HG03432 (cell line): ENCODE data around the gene TIMM10B.

Source experiments
- ATAC-seq: cut with Tn5 transposase; IDR thresholded peaks from one replicate; pipeline ENCODE4 v1.9.1; 2021; ENCODE audit warnings: mild to moderate bottlenecking, moderate library complexity; ENCODE audit not compliant: unreplicated experiment

Gene TIMM10B, protein sequence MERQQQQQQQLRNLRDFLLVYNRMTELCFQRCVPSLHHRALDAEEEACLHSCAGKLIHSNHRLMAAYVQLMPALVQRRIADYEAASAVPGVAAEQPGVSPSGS

DNA sequence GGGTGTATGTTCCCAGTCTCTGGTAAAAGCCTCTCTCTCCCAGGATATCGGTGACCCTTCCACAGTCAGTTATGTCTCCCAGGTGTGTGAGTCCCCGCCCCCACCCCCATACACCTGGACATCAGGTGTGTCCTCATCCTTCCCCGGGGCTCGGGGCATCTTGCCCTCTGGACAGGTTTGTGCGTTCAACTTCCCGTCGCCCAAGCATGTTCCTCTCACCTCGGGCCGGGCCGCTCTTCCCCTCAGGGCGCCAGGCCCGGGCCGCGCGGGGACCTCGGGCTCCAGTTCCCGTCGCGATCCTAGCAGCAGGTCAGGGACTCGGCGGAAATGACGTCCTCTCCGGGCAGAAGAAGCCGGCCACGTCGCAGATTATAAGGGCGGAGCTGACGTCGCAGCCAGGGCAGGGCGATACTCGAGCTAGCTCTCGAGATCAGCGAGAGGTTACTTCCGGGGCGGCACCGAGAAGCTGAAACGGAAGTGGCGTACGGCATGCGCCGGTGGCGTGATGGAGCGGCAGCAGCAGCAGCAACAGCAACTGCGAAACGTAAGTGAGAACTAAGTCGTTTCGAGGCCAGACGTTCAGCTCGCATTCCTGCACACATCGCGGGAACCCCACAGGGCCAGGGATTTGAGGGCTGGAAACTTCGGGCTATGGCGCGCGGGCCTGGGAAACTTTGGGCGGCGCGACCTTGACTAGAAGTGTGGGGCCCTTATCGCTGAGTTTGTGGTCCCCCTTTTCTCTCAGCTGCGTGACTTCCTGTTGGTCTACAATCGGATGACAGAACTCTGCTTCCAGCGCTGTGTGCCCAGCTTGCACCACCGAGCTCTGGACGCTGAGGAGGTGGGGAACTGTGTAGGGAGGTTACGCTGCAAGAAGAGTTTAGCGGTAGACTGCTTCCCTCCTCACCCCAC lies at the start of gene TIMM10B, which contains the start of gene ARFIP2:
Gene TIMM10B, plus strand, starts transcription at position 490 of the 912 bp plus-strand sequence. Its CDS starts 16 bp downstream, at position 506.
Gene ARFIP2, minus strand, starts transcription at position 320 of the 912 bp plus-strand sequence. CDS start 910 bp downstream, outside the sequence.
- ATAC-seq, result peak; percentile 99

- no peak for ATAC-seq
Observed at GRCh38 chr11:6431861-6432260, 49.4 kb upstream of the TIMM10B start.

DNA sequence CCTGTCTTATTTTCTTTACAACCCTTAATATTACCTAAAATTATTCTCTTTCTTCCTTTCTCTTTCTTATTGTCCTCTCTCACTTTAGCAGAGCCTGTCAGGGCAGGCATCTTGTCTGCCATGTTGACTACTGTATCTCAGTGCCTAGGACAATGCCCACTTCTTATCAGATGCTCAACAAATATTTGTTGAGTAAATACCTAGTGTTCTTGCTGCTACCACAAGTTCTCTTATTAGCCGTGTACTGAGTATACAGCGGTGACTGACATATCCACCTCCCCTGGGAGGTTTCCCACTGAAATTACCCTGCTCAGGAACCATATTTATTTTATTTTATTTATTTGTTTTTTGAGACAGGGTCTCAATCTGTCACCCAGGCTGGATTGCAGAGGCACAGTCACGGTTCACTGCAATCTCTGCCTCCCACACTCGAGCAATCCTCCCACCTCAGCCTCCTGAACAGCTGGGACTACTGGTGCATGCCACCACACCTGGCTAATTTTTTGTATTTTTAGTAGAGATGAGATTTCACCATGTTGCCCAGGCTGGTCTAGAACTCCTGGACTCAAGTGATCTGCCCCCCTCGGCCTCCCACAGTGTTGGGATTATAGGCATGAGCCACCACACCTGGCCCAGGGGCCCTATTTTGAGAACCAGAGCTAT lies 47.2 kb upstream of the TIMM10B start:
- peak; percentile 57 for ATAC-seq

GRCh38 chr11:6437423-6437822 lies 43.9 kb upstream of the TIMM10B start:
- no peak for ATAC-seq

- no peak for ATAC-seq
Observed at GRCh38 chr11:6437993-6438392, 43.3 kb upstream of the TIMM10B start.

- no peak for ATAC-seq
Observed at GRCh38 chr11:6438979-6439571, 42.2 kb upstream of the TIMM10B start.

DNA sequence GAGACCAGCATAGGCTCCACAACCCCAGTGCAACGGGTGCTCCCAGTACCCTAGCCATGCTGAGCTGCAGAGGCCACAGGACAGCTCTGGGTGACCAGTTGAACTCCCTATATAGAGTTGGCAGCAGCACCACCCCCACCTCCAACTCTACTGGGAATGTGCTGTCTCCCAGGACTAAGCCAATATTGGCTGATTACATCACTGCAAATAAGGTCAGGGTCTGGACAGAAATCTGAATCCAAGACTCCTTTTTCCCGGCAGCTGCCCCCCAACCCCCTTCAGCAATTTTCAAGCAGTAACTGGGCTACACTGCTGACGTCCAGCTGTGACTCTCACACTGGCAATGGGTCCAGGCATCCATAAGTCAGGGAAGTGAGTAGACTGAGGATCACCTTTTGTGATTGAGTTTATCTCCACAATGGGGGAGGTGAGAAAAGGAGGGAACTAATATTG lies 40.4 kb upstream of the TIMM10B start, which contains the start of gene HPX:
Gene HPX, minus strand, starts transcription at position 82 of the 453 bp plus-strand sequence. Its CDS starts 24 bp downstream, at position 58.
- no peak for ATAC-seq

- ATAC-seq, result no peak
Observed at GRCh38 chr11:6442441-6442840, 38.9 kb upstream of the TIMM10B start.

- ATAC-seq, result peak; percentile 86
Observed at GRCh38 chr11:6443269-6444003, 37.9 kb upstream of the TIMM10B start.

- no peak for ATAC-seq
Observed at GRCh38 chr11:6448574-6448973, 32.7 kb upstream of the TIMM10B start.

- no peak for ATAC-seq
Observed at GRCh38 chr11:6452219-6452618, 29.1 kb upstream of the TIMM10B start.

- ATAC-seq, result no peak
Observed at GRCh38 chr11:6453152-6453551, 28.1 kb upstream of the TIMM10B start.

DNA sequence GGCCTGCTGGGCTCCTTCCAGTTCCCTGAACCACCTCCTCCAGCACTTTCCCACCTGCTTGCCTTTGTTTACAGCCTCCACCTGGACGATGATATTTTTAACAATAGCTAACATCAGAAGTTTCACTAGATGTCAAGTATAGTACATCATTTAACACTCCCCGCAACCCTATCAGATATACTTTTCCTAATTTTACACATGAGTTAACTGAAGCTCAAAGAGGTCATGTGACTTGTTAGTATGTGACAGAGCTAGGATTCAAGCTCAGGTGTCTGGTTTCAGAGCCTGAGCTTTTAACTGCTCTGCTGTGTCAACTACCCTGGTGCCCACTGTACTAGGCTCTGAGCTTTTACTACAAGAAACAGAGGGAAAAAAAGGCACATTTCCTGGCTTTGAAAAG lies 26.2 kb upstream of the TIMM10B start:
- no peak for ATAC-seq

GRCh38 chr11:6456361-6457073 lies 24.8 kb upstream of the TIMM10B start:
- no peak for ATAC-seq

DNA sequence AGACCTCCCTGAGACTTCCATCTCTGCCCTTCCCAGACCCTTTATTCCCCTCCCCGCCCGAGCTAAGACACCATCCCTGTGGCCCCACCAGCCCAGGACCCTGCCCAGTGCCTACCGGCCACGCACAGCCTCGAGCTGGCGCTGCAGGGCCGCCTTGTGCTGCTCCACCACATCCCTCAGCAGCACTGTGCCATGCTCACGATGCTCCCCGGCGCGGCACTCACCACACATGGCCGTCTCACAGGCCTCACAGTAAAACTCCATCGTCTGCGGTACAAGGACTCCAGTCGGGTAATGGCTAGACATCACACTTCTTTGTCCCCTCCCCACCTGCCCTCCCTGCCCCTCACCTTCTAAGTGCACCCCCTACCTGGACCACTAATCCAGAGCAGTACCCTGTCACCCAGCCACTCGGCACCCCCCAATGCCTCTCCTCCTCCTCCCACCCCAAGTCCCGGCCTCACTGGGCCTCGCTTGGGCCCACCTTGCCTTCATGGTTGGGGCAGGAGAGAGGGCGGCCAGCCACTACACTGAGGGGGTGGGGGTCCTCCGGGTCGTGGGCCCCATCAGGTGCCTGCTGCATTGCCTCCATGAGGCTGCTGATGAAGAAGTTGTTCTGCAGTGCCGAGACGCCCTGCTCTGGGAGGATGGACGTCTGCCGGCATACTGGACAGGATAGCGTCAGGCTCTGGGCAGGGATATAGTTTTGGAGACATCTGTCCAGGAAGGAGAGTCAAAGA lies 23.6 kb upstream of the TIMM10B start:
- no peak for ATAC-seq

DNA sequence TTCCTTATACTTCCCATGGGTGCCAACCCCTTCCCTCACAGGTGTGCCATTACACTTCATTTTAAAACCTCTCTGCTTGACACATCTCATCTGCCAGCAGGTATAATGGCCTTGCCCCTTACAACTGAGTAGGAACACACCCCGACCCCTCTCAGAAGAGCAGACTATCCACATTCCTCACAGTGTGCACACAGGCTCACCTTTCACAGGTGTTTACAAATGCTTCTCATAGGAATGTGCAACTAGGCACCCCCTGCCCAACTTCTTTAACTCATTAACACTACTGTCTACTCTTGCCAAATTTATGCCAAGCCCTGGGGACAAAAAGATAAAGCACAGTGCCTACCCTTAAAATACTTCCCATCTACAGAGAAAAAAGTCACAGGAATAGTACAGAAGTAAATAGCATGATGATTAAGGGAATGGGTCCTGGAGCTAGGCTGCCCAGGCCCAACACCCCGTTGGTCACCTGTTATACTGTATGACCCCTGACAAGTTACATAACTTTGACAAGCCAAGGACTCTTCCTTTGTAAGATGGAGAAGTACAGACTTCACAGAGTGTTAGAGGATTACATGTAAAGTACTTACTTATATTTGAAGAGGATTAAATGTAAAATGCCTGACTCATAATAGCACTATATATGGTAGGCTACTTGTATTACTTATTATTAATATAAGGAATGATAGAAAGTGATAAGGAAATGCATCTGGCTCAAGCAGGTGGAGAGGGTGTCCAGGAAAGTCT lies 22.8 kb upstream of the TIMM10B start:
- no peak for ATAC-seq

DNA sequence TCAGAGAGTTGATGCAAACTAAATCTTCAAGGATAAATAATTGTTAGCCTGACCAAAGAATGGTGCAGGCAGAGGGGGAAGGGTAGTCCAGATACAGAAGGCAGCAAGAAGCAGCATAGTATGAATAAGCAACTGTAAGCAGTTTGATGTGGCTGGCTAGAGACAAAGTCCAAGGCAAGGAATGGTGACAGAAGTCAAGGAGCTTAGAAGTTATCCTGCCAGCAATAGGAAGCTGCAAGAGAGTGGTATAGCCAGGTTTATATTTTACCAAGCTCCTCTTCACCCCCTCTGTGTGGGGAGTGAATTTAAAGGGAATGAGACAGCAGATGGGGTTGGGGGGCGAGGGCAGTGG lies 22.2 kb upstream of the TIMM10B start:
- no peak for ATAC-seq

DNA sequence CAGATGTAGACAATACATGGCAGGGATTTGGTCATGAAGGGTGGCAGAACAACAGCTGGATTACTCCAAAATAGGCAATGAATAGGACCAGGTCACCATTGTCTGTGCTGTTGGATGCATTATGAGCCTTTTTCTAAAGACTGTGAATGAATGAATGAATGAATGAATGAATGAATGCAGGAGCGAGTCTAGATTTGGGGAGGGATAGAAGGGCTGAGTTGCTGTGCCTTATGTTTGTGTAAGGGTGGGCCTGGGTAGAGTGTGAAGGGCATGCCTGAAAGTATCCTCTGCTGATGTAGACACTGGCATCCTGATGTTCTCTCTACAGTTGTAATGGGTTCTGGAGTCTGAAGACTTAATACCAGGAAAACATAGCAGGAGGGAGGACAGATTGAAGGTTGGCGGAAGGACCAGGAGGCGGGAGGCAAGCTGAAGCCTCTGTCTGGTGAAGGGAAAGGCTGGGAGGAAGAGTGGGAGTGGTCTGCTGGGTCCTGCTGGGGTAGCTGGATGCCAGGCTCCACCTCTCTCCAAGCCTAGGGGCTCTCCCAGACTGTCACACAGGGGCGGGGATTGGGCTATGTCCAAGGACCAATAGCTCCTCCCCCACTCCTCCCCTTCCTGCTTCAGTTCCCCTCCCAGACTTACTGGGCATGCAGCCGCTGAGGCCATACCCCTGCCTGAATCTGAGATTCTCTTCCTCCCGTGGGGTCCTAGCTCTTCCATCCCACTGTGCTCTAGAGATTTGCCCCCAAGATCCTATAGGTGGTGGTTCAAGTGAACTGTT lies 12.4 kb upstream of the TIMM10B start:
- ATAC-seq, result peak; percentile 77
